HUES6 (cell line): Measurements from ENCODE around the gene EPHA7.

Source experiments
- H3K27ac ChIP-seq: 2 replicates; pipeline ENCODE4 v1.7.0; 2013; ENCODE audit warnings: low read depth, mild to moderate bottlenecking, low read length, inconsistent platforms
- H3K27me3 ChIP-seq: 2 replicates; pipeline ENCODE4 v1.6.1; 2013; ENCODE audit warnings: low read length; ENCODE audit not compliant: control insufficient read depth, insufficient read depth
- H3K36me3 ChIP-seq: 2 replicates; pipeline ENCODE4 v1.6.1; 2013; ENCODE audit warnings: low read length; ENCODE audit not compliant: control insufficient read depth, insufficient read depth
- H3K4me1 ChIP-seq: 2 replicates; pipeline ENCODE4 v1.6.1; 2013; ENCODE audit warnings: low read length; ENCODE audit not compliant: control insufficient read depth, insufficient read depth
- H3K4me3 ChIP-seq: 2 replicates; pipeline ENCODE4 v1.5.1; 2013; ENCODE audit warnings: low read depth, low read length
- H3K9ac ChIP-seq: one replicate; pipeline ENCODE4 v1.6.1; 2013; ENCODE audit warnings: mild to moderate bottlenecking, low read length
- H3K9me3 ChIP-seq: 2 replicates; pipeline ENCODE4 v1.6.1; 2013; ENCODE audit warnings: low read depth, low read length; ENCODE audit not compliant: control insufficient read depth, insufficient read depth

The EPHA7 gene

DNA sequence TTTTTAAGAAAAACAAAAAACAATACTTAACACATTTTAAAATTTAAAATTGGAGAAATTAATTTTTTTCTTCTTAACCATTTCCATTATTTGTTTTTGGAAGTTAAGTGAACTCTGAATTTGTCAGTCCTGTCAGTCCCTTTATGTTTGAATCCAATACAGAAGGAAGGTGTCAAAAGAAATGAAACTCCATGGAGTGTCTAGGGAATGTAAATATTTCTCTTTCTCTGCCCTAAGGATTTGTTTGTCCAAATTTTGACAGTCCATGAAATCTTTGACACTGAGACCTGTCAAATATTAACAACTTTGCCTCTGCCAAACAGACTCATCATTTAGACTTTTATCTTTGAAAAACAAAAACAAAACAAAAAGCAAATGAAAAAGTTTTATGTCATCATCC lies 166.4 kb downstream of the EPHA7 start:
- no peaks in the 10 kb centered on the region for H3K27me3 ChIP-seq
- H3K27ac ChIP-seq: no peak overlapping the region
- H3K9me3 ChIP-seq: no peaks in the 10 kb centered on the region
- H3K9ac ChIP-seq: no peak overlapping the region
- no peaks in the 10 kb centered on the region for H3K4me1 ChIP-seq
- 0 out of 2 replicates have a peak, but pooled peaks cover 2% of the 10 kb centered on the region for H3K36me3 ChIP-seq
- no peak overlapping the region for H3K4me3 ChIP-seq

DNA sequence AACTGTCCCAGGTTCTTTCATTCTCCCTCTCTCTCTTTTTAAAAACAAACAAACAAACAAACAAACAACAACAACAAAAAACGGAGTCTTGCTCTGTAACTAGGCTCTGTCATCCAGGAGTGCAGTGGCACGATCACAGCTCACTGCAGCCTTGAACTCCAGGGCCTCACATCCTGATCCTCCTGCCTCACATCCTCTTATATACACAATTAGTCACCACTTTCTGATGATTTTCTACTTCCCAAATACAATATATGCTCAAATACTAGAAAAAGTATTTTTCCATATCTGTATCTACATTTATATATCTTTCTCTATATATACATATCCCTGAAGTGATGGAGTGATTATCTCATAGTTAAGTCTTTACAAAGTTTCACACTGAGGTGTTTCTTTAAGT lies 170.7 kb downstream of the EPHA7 start:
- no peak overlapping the region for H3K4me3 ChIP-seq
- no peaks in the 10 kb centered on the region for H3K4me1 ChIP-seq
- H3K9me3 ChIP-seq: no peaks in the 10 kb centered on the region
- H3K36me3 ChIP-seq: no peaks in the 10 kb centered on the region
- H3K27ac ChIP-seq: no peak overlapping the region
- H3K9ac ChIP-seq: no peak overlapping the region
- no peaks in the 10 kb centered on the region for H3K27me3 ChIP-seq

GRCh38 chr6:93243231-93243778 lies 176.1 kb downstream of the EPHA7 start:
- no peak overlapping the region for H3K27ac ChIP-seq
- H3K9ac ChIP-seq: no peak overlapping the region

GRCh38 chr6:93242049-93242448 lies 177.3 kb downstream of the EPHA7 start:
- H3K36me3 ChIP-seq: no peaks in the 10 kb centered on the region
- no peak overlapping the region for H3K4me3 ChIP-seq
- H3K9me3 ChIP-seq: no peaks in the 10 kb centered on the region
- no peaks in the 10 kb centered on the region for H3K27me3 ChIP-seq
- no peak overlapping the region for H3K27ac ChIP-seq
- H3K4me1 ChIP-seq: no peaks in the 10 kb centered on the region
- H3K9ac ChIP-seq: no peak overlapping the region

More at GRCh38 chr6:93243231-93243778, 176.1 kb downstream of the EPHA7 start:
- no peak overlapping the region for H3K4me3 ChIP-seq
- H3K9me3 ChIP-seq: no peaks in the 10 kb centered on the region
- H3K36me3 ChIP-seq: no peaks in the 10 kb centered on the region
- no peaks in the 10 kb centered on the region for H3K4me1 ChIP-seq
- no peaks in the 10 kb centered on the region for H3K27me3 ChIP-seq

DNA sequence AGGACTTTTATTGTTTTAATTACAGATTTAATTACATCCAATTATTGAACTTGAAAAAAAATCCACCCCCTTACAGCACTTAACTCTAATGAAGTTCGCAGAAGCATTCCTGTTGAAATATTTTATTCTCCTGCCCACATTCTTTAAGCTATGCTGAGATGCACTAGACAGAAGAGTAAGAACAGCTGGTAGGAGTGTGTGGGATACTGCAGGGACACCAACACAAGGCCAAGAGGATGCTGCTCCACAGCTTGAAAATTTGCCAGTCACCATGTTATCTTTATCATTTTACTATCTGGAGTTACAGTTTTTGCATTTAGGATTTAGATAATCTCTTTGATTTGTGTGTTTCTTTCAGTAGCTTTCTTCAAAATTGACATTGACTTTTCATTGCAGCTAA lies 180.7 kb downstream of the EPHA7 start:
- Histone ChIP-seq H3K9ac (no peak overlapping the region), H3K9me3 (no peaks in the 10 kb centered on the region), H3K36me3 (no peaks in the 10 kb centered on the region), H3K4me1 (no peaks in the 10 kb centered on the region), H3K27ac (no peak overlapping the region), H3K4me3 (no peak overlapping the region), H3K27me3 (no peaks in the 10 kb centered on the region)

- H3K36me3 ChIP-seq: no peaks in the 10 kb centered on the region
- H3K27me3 ChIP-seq: no peaks in the 10 kb centered on the region
- no peak overlapping the region for H3K4me3 ChIP-seq
Measured at GRCh38 chr6:93235775-93236174, 183.6 kb downstream of the EPHA7 start.

GRCh38 chr6:93226822-93227221 lies 192.5 kb downstream of the EPHA7 start:
- H3K9me3 ChIP-seq: no peaks in the 10 kb centered on the region
- H3K27me3 ChIP-seq: no peaks in the 10 kb centered on the region
- H3K36me3 ChIP-seq: no peaks in the 10 kb centered on the region
- no peak overlapping the region for H3K27ac ChIP-seq
- H3K4me3 ChIP-seq: no peak overlapping the region
- H3K4me1 ChIP-seq: peaks cover 10% of the 10 kb centered on the region
- H3K9ac ChIP-seq: no peak overlapping the region

More at GRCh38 chr6:93235775-93236174, 183.6 kb downstream of the EPHA7 start:
- Histone ChIP-seq H3K9me3 (no peaks in the 10 kb centered on the region), H3K27ac (no peak overlapping the region), H3K9ac (no peak overlapping the region), H3K4me1 (0 out of 2 replicates have a peak, but pooled peaks cover 3% of the 10 kb centered on the region)

- Histone ChIP-seq H3K4me3 (no peak overlapping the region), H3K9me3 (no peaks in the 10 kb centered on the region), H3K27me3 (no peaks in the 10 kb centered on the region), H3K36me3 (no peaks in the 10 kb centered on the region), H3K4me1 (peaks cover 8% of the 10 kb centered on the region), H3K27ac (no peak overlapping the region), H3K9ac (no peak overlapping the region)
Measured at GRCh38 chr6:93222071-93222851, 197.1 kb downstream of the EPHA7 start.

- Histone ChIP-seq H3K4me1 (peaks cover 8% of the 10 kb centered on the region), H3K9ac (no peak overlapping the region), H3K36me3 (no peaks in the 10 kb centered on the region), H3K9me3 (no peaks in the 10 kb centered on the region), H3K4me3 (no peak overlapping the region), H3K27me3 (no peaks in the 10 kb centered on the region), H3K27ac (no peak overlapping the region)
Measured at GRCh38 chr6:93219447-93219846, 199.9 kb downstream of the EPHA7 start.

DNA sequence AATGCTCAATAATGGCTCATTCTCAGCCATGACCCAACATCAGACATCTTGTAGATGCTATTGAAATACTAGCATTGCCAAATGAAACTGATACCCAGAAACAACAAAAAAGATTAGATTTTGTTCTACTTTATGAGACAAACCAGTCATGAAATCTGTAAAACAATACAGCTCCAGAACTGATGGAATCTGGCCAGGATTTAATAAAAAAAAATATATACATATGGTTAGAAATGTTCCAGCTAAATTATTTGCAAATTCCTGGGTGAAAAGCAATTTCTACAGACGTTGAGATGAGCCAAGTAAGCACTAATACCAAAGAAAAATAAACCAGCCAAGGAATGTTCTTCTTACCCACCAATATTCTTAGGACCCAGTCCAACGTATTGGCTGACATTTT lies 201.3 kb downstream of the EPHA7 start:
- H3K9me3 ChIP-seq: no peaks in the 10 kb centered on the region
- H3K27me3 ChIP-seq: no peaks in the 10 kb centered on the region
- no peak overlapping the region for H3K27ac ChIP-seq
- H3K9ac ChIP-seq: no peak overlapping the region
- H3K36me3 ChIP-seq: no peaks in the 10 kb centered on the region
- H3K4me3 ChIP-seq: no peak overlapping the region
- H3K4me1 ChIP-seq: peaks cover 12% of the 10 kb centered on the region

GRCh38 chr6:93213028-93213427 lies 206.3 kb downstream of the EPHA7 start:
- H3K4me1 ChIP-seq: peaks cover 11% of the 10 kb centered on the region
- H3K27me3 ChIP-seq: no peaks in the 10 kb centered on the region
- H3K27ac ChIP-seq: no peak overlapping the region
- H3K4me3 ChIP-seq: no peak overlapping the region
- H3K9ac ChIP-seq: no peak overlapping the region
- no peaks in the 10 kb centered on the region for H3K9me3 ChIP-seq
- H3K36me3 ChIP-seq: no peaks in the 10 kb centered on the region
